ENCODE data around the gene TIMM8B.
"Not testable (repeated sequence)": the region's sequence is repeated elsewhere in the genome, so short reads cannot be mapped to it uniquely, and the experiment has no call there.

The TIMM8B gene

DNA sequence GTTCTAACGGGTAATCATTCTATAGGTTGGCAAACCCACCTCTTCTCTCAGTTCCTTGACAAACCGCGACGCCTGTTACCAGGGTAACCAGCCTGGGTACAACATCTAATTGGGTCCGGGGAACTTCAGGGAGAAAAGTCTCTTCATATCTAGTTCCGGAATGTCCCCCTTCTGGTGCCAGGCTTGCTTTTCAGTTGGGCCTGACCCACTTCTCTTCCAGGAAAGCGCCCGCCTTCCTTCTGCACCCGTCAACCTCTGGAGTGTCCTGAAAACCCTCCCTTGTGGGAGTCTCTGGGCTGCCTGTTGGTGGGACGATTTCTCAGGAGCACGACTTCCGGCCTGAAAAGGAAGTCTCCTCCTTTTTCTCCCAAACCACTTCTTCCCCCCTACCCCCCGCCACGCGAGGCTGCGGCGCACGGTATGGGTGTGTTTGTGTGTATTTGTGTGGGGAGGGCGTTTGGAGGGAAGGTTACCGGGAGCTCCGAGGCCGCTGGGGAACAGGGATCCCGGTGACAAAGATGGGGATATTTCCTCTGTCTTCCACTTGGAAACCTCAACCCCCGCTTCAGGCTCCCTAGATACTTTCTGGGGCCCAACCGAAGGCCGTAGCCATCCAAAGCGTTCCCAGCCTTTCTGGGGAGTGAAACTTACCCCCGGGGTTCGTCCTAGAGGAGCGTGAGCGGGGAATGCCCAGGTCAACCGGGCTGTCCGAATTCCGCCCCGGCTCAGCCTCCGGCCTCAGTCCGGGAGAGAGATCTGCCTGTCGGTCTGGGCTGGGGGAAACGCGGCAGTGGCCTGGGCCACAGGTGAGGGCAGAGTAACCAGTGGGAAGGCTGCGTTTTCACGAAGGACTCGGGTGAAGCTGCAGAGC, 12.4 kb downstream of the TIMM8B start, which contains the start of the genes NKAPD1 and PIH1D2:
TSS of gene NKAPD1 (plus strand) at position 359 of the 871 bp plus-strand sequence. CDS start 1,276 bp downstream, outside the sequence.
TSS of gene PIH1D2 (minus strand) at position 77 of the 871 bp plus-strand sequence. CDS start 843 bp downstream, outside the sequence.
- DNase-seq, result peak; percentile 74

- DNase-seq, result no peak
Measured at GRCh38 chr11:112062923-112063322, 23.6 kb downstream of the TIMM8B start.

- no peak for DNase-seq
Measured at GRCh38 chr11:112058103-112058502, 28.5 kb downstream of the TIMM8B start.

DNA sequence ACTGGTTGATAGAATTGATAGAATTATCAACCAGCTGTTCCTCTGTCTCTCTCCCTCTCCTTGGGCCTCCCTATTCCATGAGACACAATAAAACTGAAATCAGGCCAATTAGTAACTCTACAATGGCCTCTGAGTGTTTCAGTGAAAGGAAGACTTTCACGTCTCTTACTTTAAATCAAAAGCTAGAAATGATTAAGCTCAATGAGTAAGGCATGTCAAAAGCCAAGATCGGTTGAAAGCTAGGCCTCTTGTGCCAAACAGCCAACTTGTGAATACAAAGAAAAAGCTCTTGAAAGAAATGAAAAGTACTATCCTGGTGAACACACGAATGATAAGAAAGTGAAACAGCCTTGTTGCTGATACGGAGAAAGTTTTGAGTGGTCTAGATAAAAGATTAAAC, 29.4 kb downstream of the TIMM8B start:
- no peak for DNase-seq

DNA sequence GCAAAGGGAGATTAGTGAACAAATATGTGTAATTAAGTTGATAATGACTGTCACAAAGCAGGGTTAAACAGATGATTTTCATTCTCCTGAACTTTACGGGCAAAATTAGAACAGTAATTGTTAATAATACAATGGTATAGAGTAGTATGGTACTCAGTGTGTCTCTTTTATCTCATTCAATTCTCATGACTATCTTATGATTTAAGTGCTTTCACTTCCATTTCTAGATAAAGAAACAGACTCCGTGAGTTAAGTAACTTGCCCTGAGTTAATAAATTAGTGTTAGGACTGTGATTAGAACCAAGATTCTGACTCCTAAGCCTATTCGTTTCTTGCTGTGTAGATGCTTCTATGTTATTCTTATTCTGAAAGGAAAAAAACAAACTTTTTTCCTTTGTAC, 34.8 kb downstream of the TIMM8B start:
- DNase-seq, result no peak

- DNase-seq, result no peak
Measured at GRCh38 chr11:112050721-112051120, 35.8 kb downstream of the TIMM8B start.

GRCh38 chr11:112049777-112050176, 36.8 kb downstream of the TIMM8B start:
- DNase-seq, result no peak

- not testable (repeated sequence) for DNase-seq
Measured at GRCh38 chr11:112048256-112048655, 38.3 kb downstream of the TIMM8B start.

- not testable (repeated sequence) for DNase-seq
Measured at GRCh38 chr11:112046647-112047046, 39.9 kb downstream of the TIMM8B start.

DNA sequence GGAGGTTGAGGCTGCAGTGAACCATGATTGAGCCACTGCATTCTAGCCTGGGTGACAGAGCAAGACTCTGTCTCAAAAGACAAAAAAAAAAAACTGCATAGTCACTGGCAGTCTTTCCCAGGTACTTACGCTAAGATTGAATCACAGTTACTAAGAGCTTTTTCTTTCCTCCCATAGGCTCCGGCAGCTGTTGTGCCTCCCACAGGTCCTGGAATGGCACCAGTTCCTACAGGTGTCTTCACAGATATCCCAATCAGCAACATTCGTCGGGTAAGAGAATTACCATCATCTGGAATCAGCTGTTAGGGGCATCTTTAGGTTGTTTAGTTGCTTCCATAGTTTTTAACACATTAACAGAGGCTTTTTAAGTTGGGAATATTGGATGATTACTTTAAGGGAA, 41.6 kb downstream of the TIMM8B start:
- no peak for DNase-seq

DNA sequence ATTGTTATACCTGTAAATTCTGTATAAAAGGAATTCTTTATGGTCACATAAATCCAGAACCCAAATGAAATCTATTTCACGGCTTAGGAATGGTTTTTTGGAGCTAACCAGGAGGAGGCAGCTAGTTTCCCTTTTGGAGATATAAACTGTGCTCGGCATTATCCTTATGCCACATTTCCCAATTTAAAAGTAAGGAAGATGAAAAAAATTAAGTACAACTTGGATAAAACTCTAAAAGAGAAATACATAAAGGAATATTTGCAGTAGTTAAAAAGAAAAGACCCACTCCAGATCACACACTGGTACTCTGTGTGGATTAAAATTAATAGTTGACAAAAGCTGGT, 43.6 kb downstream of the TIMM8B start:
- no peak for DNase-seq

GRCh38 chr11:112042161-112042960, 44.2 kb downstream of the TIMM8B start:
- no peak for DNase-seq

GRCh38 chr11:112037527-112037926, 49.0 kb downstream of the TIMM8B start:
- DNase-seq, result no peak

All from NCI-H748 treated with DMSO at 0.1 percent for 48 hours (cell line).